ENCODE data around the gene NAA38.

- TF ChIP-seq CTCF (conservative IDR thresholded peaks at IDR 0.05) = no peak
- TF ChIP-seq ZFX (IDR thresholded peaks at IDR 0.05) = no peak
These were observed 24.1 kb upstream of the NAA38 start for GRCh38 chr17:7881276-7882054.
